GM10248 (cell line): ENCODE results near the gene BRINP2.

Source experiments
- CTCF ChIA-PET: fragments of 300-600 bp; sonication (Branson Sonifier 250); formaldehyde crosslinking; extraction: SDS; loops from one replicate; lab custom pipeline; 2021; ENCODE audit warnings: antibody characterized with exemption; lab: Yijun Ruan, JAX
- POLR2A ChIA-PET: fragments of 350-650 bp; sonication (Branson Sonifier 250); formaldehyde crosslinking; extraction: SDS; loops from one replicate; lab custom pipeline; 2020; ENCODE audit warnings: antibody characterized with exemption; lab: Yijun Ruan, JAX
- DNase-seq: peaks from one replicate; pipeline ENCODE4 v3.0.0; 2012; ENCODE audit errors: extremely low spot score
- CTCF ChIP-seq: IDR thresholded peaks from 2 replicates; pipeline ENCODE4 v1.5.1; 2012; ENCODE audit warnings: mild to moderate bottlenecking, low read depth; ENCODE audit errors: extremely low read depth, missing control alignments, control extremely low read depth

The BRINP2 gene

DNA sequence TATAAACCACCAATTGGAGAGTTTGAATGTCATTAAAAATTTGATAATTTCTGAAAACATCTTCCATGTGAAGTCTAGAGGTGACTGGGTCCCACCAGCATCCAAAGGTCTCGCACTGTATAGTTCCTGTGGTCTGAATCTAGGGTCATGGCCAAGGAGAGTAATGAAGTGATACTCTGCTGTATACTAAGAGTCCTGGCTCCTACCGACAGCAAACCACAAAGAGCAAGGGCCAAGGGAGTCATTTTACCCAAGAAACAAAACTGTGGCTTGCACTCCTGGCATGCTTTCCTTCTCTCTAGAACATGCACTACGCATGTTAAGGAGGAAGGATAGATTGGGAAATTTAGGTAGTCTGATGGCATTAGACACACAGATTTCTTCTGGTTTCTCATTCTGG, 115.6 kb downstream of the BRINP2 start:
- no peak for TF ChIP-seq CTCF
- POLR2A ChIA-PET = no interaction called here
- DNase-seq = no peak
- CTCF ChIA-PET = no interaction called here

- ChIA-PET CTCF (interaction anchor here (1.7 kb wide), 1 partner anchor 12 kb away, joined by 3 read pairs; no protein-coding TSS in a partner anchor), POLR2A (no interaction called here)
- DNase-seq = no peak
- TF ChIP-seq CTCF = no peak
Measured at GRCh38 chr1:177287270-177287669, 116.5 kb downstream of the BRINP2 start.

DNA sequence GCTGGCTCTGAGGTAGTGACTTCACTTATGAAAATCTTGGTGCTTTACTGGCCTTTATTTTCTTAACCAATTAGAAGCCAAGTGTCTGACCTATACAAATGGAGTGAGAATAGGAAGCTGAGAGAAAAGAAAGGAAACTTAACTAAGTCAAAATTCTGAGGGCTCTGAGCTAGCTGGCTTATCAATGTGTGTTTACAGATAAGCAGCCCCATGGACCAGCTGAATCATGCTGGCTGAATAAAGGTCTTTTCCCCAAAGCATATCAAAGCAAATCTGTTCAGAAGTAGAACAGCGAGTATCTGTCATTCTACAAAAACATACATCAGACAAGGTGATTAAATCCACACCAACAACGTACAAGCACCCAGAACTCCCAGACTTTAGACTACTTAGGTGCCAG, 117.2 kb downstream of the BRINP2 start:
- CTCF ChIA-PET = interaction anchor here (1.7 kb wide), 1 partner anchor 12 kb away, joined by 3 read pairs; no protein-coding TSS in a partner anchor

GRCh38 chr1:177289532-177289931, 118.8 kb downstream of the BRINP2 start:
- ChIA-PET POLR2A (no interaction called here), CTCF (no interaction called here)
- TF ChIP-seq CTCF = no peak
- DNase-seq = no peak

More for the DNA sequence above, 117.2 kb downstream of the BRINP2 start:
- POLR2A ChIA-PET = no interaction called here
- no peak for TF ChIP-seq CTCF
- no peak for DNase-seq

DNA sequence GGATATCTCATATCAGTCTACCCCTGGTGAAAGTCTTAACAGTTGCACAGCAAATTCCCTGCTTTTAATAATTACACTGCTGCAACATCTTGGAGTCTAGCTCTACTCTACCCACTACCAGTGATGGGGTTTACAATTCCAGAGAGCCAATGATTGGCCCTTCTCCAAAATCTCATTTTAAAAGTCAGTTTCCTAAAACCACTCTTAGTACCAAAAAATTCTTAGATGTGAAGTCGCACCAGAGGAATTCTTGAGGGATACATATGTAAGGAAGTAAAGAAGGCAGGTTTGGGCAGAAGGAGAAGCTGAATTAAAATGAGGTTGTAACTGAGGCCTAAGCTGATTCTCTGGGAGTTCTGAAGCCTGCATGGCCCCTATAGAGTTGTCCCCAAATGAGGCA, 129.7 kb downstream of the BRINP2 start:
- TF ChIP-seq CTCF = no peak
- DNase-seq = no peak
- ChIA-PET CTCF (interaction anchor here (0.8 to 2.0 kb wide), 3 partner anchors 13 to 89 kb away, joined by 3 to 6 read pairs (median 3); no protein-coding TSS in a partner anchor), POLR2A (no interaction called here)

DNA sequence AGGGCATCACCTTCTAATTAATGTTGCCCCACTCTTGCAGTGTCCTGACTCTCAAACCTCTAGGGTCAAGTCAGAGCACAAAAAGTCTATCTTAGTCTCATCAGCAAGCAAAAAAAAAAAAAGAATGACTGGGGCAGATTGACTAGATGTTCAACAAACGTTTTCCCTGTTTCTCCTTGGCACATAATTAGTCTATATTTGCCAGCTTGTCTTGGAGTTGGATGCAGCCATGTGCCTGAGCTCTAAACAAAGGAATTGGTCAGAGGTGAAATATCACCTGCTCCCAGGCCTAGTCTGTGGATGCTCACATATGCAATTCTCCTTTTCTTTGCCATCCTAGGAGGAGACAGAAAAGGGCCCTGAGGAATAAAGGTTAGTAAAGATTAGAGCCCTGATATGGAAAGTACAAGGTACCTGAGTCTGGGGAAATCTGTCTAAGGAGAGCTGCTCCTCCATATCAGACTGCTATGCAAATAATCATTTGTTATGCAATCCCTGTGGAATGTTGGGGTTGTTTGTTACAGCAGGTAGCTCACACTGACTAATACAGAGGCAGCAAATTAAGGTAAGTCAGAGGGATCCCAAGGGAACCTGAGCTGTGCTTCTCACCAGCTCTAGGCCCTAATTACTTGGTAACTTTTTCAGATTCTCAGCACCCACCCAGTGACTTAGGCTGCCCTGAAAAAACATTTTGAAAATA, 130.8 kb downstream of the BRINP2 start:
- ChIA-PET CTCF (interaction anchor here (0.8 to 2.0 kb wide), 2 partner anchors 12 to 29 kb away, joined by 3 to 6 read pairs; no protein-coding TSS in a partner anchor), POLR2A (no interaction called here)
- no peak for DNase-seq
- no peak for TF ChIP-seq CTCF
